Cortex of kidney (tissue), 1 donor: ENCODE measurements around the gene IZUMO1.
"Not testable (repeated sequence)": the region's sequence is repeated elsewhere in the genome, so short reads cannot be mapped to it uniquely, and the experiment has no call there.

Source experiments
- DNase-seq: peaks from one replicate; lab custom pipeline; 2025; lab: John Stamatoyannopoulos, UW

The IZUMO1 gene

GRCh38 chr19:48746738-48747575 is at the start of gene IZUMO1:
Gene IZUMO1, minus strand, starts transcription at chr19:48746909. Its CDS starts 1,050 bp downstream, at chr19:48745859.
- no peak for DNase-seq

- no peak for DNase-seq
Measured at GRCh38 chr19:48795685-48796070, 49.0 kb upstream of the IZUMO1 start.

GRCh38 chr19:48795055-48795684 is 48.5 kb upstream of the IZUMO1 start:
- DNase-seq, result no peak

GRCh38 chr19:48794291-48794690 is 47.6 kb upstream of the IZUMO1 start:
- no peak for DNase-seq

GRCh38 chr19:48793271-48793670 is 46.6 kb upstream of the IZUMO1 start:
- no peak for DNase-seq

- not testable (repeated sequence) for DNase-seq
Measured at GRCh38 chr19:48787331-48787730, 40.6 kb upstream of the IZUMO1 start.

- not testable (repeated sequence) for DNase-seq
Measured at GRCh38 chr19:48786422-48786821, 39.7 kb upstream of the IZUMO1 start.

- DNase-seq, result no peak
Measured at GRCh38 chr19:48784527-48784926, 37.8 kb upstream of the IZUMO1 start.

- no peak for DNase-seq
Measured at GRCh38 chr19:48780631-48781391, 34.1 kb upstream of the IZUMO1 start.

GRCh38 chr19:48779636-48780035 is 32.9 kb upstream of the IZUMO1 start:
- DNase-seq, result no peak

- no peak for DNase-seq
Measured at GRCh38 chr19:48777720-48778119, 31.0 kb upstream of the IZUMO1 start.

GRCh38 chr19:48777139-48777538 is 30.4 kb upstream of the IZUMO1 start:
- DNase-seq, result no peak

GRCh38 chr19:48772503-48772953 is 25.8 kb upstream of the IZUMO1 start:
- DNase-seq, result no peak

GRCh38 chr19:48770734-48771472 is 24.2 kb upstream of the IZUMO1 start:
- DNase-seq, result no peak

- DNase-seq, result no peak
Measured at GRCh38 chr19:48770266-48770665, 23.6 kb upstream of the IZUMO1 start.

- DNase-seq, result no peak
Measured at GRCh38 chr19:48768994-48769713, 22.4 kb upstream of the IZUMO1 start.

- DNase-seq, result not testable (repeated sequence)
Measured at GRCh38 chr19:48768171-48768753, 21.6 kb upstream of the IZUMO1 start.

GRCh38 chr19:48765816-48766215 is 19.1 kb upstream of the IZUMO1 start:
- DNase-seq, result not testable (repeated sequence)

GRCh38 chr19:48760504-48761205 is 13.9 kb upstream of the IZUMO1 start:
- no peak for DNase-seq

- no peak for DNase-seq
Measured at GRCh38 chr19:48757741-48758144, 11.0 kb upstream of the IZUMO1 start.
